ENCODE measurements around the gene FZD8. TPM values are rescaled to one million over a fixed set of nuclear protein-coding genes. Genes with fewer than 3 reads are reported as not detected.

The FZD8 gene
- total and polyA plus RNA-seq, 2 donors = 2.1 to 4.3 TPM

DNA sequence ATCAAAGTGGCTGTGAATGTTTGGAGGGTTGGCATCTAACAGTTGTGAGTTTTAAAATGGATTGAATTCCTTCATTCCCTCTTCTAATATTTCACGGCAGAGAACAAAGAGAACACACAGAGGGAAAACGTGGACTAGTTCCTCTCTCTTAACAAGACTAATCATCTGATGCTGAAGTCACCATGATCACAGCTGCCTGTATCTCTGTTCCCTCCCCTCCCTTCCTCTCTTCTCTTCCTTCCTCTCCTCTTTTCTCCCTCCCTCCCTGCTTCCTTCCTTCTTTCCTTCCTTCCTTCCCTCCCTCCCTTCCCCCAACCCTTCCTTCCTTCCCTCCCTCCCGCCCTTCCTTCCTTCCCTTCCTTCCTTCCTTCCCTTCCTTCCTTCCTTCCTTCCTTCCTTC is 47.0 kb downstream of the FZD8 start:
- Histone ChIP-seq H3K9me3 (ENCODE audit: control insufficient read depth in 2 of 2, insufficient read depth in 1 of 2, low read length in 1 of 2) (no peaks in the 10 kb centered on the region), H3K4me1 (ENCODE audit: control insufficient read depth in 2 of 2, insufficient read depth in 2 of 2, low read length in 2 of 2) (no peaks in the 10 kb centered on the region), H3K36me3 (ENCODE audit: control insufficient read depth in 2 of 2, insufficient read depth in 2 of 2, low read length in 1 of 2) (no peaks in the 10 kb centered on the region), H3K4me3 (ENCODE audit: low read length in 2 of 2) (no peak overlapping the region), H3K27me3 (ENCODE audit: control insufficient read depth in 2 of 2, insufficient read depth in 1 of 2, low read length in 1 of 2) (peaks cover 0 to 3% of the 10 kb centered on the region in 2 donors), H3K27ac (ENCODE audit: low read depth in 1 of 2, low read length in 1 of 2) (no peak overlapping the region)
- WGBS = 68% methylated on average over 3 of the region's 3 CpGs
- no peak for DNase-seq (ENCODE audit: low read depth in 6 of 9, low spot score in 9 of 9)

GRCh38 chr10:35594115-35595079 is 47.7 kb downstream of the FZD8 start:
- no peaks in the 10 kb centered on the region for H3K36me3 ChIP-seq (ENCODE audit: control insufficient read depth in 2 of 2, insufficient read depth in 2 of 2, low read length in 1 of 2)
- DNase-seq (ENCODE audit: low read depth in 6 of 9, low spot score in 9 of 9) = no peak
- no peak overlapping the region for H3K4me3 ChIP-seq (ENCODE audit: low read length in 2 of 2)
- H3K27ac ChIP-seq (ENCODE audit: low read depth in 1 of 2, low read length in 1 of 2) = no peak overlapping the region
- H3K27me3 ChIP-seq (ENCODE audit: control insufficient read depth in 2 of 2, insufficient read depth in 1 of 2, low read length in 1 of 2) = peaks cover 0 to 3% of the 10 kb centered on the region in 2 donors
- H3K9me3 ChIP-seq (ENCODE audit: control insufficient read depth in 2 of 2, insufficient read depth in 1 of 2, low read length in 1 of 2) = no peaks in the 10 kb centered on the region
- WGBS = 81% methylated on average over 14 of the region's 14 CpGs
- no peaks in the 10 kb centered on the region for H3K4me1 ChIP-seq (ENCODE audit: control insufficient read depth in 2 of 2, insufficient read depth in 2 of 2, low read length in 2 of 2)

DNA sequence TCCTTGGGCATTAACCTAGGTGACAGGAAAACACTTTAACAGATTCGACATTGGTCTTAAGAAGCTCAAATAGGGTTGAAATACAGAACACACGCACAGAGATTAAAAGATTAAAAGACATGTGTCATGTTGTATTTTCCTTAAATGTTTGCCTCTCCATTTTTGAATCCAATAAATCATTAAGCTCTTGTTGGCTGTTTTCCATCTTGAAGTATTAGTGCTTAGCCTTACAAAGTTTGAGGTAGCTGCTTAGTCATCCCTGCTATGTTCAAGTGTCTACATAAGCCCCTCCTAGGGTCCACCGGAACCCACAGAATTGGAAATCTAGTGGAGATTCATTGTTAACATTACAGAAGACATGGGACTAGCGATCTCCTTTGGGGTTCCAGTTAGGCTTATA is 49.7 kb downstream of the FZD8 start:
- Histone ChIP-seq H3K4me3 (ENCODE audit: low read length in 2 of 2) (no peak overlapping the region), H3K4me1 (ENCODE audit: control insufficient read depth in 2 of 2, insufficient read depth in 2 of 2, low read length in 2 of 2) (peaks cover 0 to 4% of the 10 kb centered on the region in 2 donors), H3K27ac (ENCODE audit: low read depth in 1 of 2, low read length in 1 of 2) (no peak overlapping the region), H3K9me3 (ENCODE audit: control insufficient read depth in 2 of 2, insufficient read depth in 1 of 2, low read length in 1 of 2) (no peaks in the 10 kb centered on the region), H3K36me3 (ENCODE audit: control insufficient read depth in 2 of 2, insufficient read depth in 2 of 2, low read length in 1 of 2) (no peaks in the 10 kb centered on the region), H3K27me3 (ENCODE audit: control insufficient read depth in 2 of 2, insufficient read depth in 1 of 2, low read length in 1 of 2) (peaks cover 0 to under 1% of the 10 kb centered on the region in 2 donors)
- 98% methylated on average over 4 of the region's 4 CpGs for WGBS
- no peak for DNase-seq (ENCODE audit: low read depth in 6 of 9, low spot score in 9 of 9)

DNA sequence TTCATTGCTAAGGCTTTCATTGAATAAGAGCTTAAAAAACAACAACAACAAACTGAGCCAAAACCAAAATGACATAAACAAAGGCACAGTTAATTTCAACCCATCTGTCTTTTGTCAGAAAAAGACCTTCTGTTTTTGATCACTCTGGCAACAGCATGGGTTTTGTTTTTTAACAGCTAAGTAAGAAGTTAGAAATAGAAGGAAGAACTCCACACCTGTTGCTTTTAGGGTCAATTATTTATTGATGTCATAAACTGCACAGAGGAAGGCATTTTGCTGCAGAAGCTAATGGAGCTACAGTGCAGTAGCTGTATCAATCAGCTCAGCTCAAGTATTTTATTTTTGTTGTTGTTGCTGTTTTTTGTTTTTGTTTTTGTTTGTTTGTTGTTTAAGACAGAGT is 53.3 kb downstream of the FZD8 start:
- H3K36me3 ChIP-seq (ENCODE audit: control insufficient read depth in 2 of 2, insufficient read depth in 2 of 2, low read length in 1 of 2) = no peaks in the 10 kb centered on the region
- DNase-seq (ENCODE audit: low read depth in 6 of 9, low spot score in 9 of 9) = peak in 1 of 9 donors; percentile 23
- H3K4me1 ChIP-seq (ENCODE audit: control insufficient read depth in 2 of 2, insufficient read depth in 2 of 2, low read length in 2 of 2) = peaks cover 18 to 22% of the 10 kb centered on the region in 2 donors
- peak overlapping the region in 1 of 2 donors; percentile 66 for H3K27ac ChIP-seq (ENCODE audit: low read depth in 1 of 2, low read length in 1 of 2)
- H3K9me3 ChIP-seq (ENCODE audit: control insufficient read depth in 2 of 2, insufficient read depth in 1 of 2, low read length in 1 of 2) = no peaks in the 10 kb centered on the region
- no peak overlapping the region for H3K4me3 ChIP-seq (ENCODE audit: low read length in 2 of 2)
- H3K27me3 ChIP-seq (ENCODE audit: control insufficient read depth in 2 of 2, insufficient read depth in 1 of 2, low read length in 1 of 2) = no peaks in the 10 kb centered on the region

Other genes starting within 250 kb of the FZD8 start
- gene GJD4, start 37.0 kb downstream of the FZD8 start, total RNA-seq = 0.09 TPM
- 0.07 TPM for gene GJD4, start 37.0 kb downstream of the FZD8 start, polyA plus RNA-seq